PC-9 (cell line): Measurements from ENCODE around the gene KDM1B. TPM values are rescaled to one million over a fixed set of nuclear protein-coding genes. Genes with fewer than 3 reads are reported as not detected.

Experiments
- BruUV-seq: library from RNA; stranded (reverse); fragments of 400-500 nt; replicated peaks from 2 replicates; lab custom pipeline; 2021; lab: Mats Ljungman, UMichigan
- CTCF ChIA-PET: fragments of 300-600 bp; sonication (Branson Sonifier 250); formaldehyde crosslinking; loops from one replicate; lab custom pipeline; 2022; ENCODE audit warnings: antibody characterized with exemption; lab: Charles Lee
- POLR2A ChIA-PET: fragments of 300-600 bp; sonication (Branson Sonifier 250); formaldehyde crosslinking; loops from one replicate; lab custom pipeline; 2022; ENCODE audit warnings: antibody characterized with exemption; ENCODE audit not compliant: unreplicated experiment; lab: Charles Lee
- DNase-seq, 2 experiments: peaks; one replicate each; pipeline versions ENCODE4 v3.0.0 to v3.0.0-alpha.2; 2015 to 2022; ENCODE audit warnings: mixed read lengths in 1 of 2
- H2AFZ ChIP-seq: fragments of 200-600 bp; sonication (generic); 2 replicates; pipeline ENCODE4 v1.8.1; 2017; ENCODE audit warnings: antibody characterized with exemption
- H3F3A ChIP-seq: fragments of 200-600 bp; sonication (generic); 2 replicates; pipeline ENCODE4 v1.8.1; 2017; ENCODE audit warnings: antibody characterized with exemption, mild to moderate bottlenecking, low read depth; ENCODE audit not compliant: insufficient read depth
- H3K27ac ChIP-seq: fragments of 200-600 bp; sonication (generic); 2 replicates; pipeline ENCODE4 v1.6.1; 2016; ENCODE audit warnings: mixed run types
- H3K27me3 ChIP-seq: fragments of 200-600 bp; sonication (generic); 2 replicates; pipeline ENCODE4 v1.6.1; 2016; ENCODE audit warnings: low read depth, mixed run types; ENCODE audit not compliant: insufficient read depth
- H3K36me3 ChIP-seq: fragments of 200-600 bp; sonication (generic); 2 replicates; pipeline ENCODE4 v1.6.1; 2016; ENCODE audit warnings: low read depth, mixed run types
- H3K4me1 ChIP-seq: fragments of 200-600 bp; sonication (generic); replicated peaks from 2 replicates; pipeline ENCODE4 v1.6.1; 2016; ENCODE audit warnings: mixed run types; ENCODE audit not compliant: insufficient read depth
- H3K4me2 ChIP-seq: fragments of 200-600 bp; sonication (generic); 2 replicates; pipeline ENCODE4 v1.6.1; 2017; ENCODE audit warnings: mixed run types
- H3K4me3 ChIP-seq: fragments of 200-600 bp; sonication (generic); 2 replicates; pipeline ENCODE4 v1.6.1; 2016; ENCODE audit warnings: mixed run types
- H3K79me2 ChIP-seq: fragments of 200-600 bp; sonication (generic); 2 replicates; pipeline ENCODE4 v1.6.1; 2017; ENCODE audit warnings: low read depth, mixed run types
- H3K9me2 ChIP-seq: fragments of 200-600 bp; sonication (generic); 2 replicates; pipeline ENCODE4 v1.8.1; 2017; ENCODE audit warnings: mild to moderate bottlenecking; ENCODE audit not compliant: insufficient read depth
- H3K9me3 ChIP-seq: fragments of 200-600 bp; sonication (generic); 2 replicates; pipeline ENCODE4 v1.8.1; 2016; ENCODE audit warnings: low read depth; ENCODE audit not compliant: insufficient read depth
- H4K20me1 ChIP-seq: fragments of 200-600 bp; sonication (generic); 2 replicates; pipeline ENCODE4 v1.8.1; 2017; ENCODE audit not compliant: insufficient read depth
- CTCF ChIP-seq: fragments of 200-600 bp; sonication (generic); conservative IDR thresholded peaks from 2 replicates; pipeline ENCODE4 v1.6.1; 2017; ENCODE audit warnings: mixed run types, antibody characterized with exemption, mild to moderate bottlenecking, moderate library complexity
- EZH2 ChIP-seq: fragments of 200-600 bp; sonication (generic); IDR thresholded peaks from 2 replicates; pipeline ENCODE4 v1.8.0; 2017; ENCODE audit warnings: antibody characterized with exemption, low read depth
- intact Hi-C: fragments of 100-400 bp; cut with micrococcal nuclease; formaldehyde crosslinking; loops from one replicate; pipeline ENCODE4 v1.10.0; 2022; ENCODE audit not compliant: unreplicated experiment
- total RNA-seq: library from RNA; stranded (reverse); gene quantifications from 2 replicates; pipeline ENCODE4 v1.2.3, GENCODE V29; 2021

Gene KDM1B
- total RNA-seq, 1 experiment from 2014 or later: 21.5 TPM

DNA sequence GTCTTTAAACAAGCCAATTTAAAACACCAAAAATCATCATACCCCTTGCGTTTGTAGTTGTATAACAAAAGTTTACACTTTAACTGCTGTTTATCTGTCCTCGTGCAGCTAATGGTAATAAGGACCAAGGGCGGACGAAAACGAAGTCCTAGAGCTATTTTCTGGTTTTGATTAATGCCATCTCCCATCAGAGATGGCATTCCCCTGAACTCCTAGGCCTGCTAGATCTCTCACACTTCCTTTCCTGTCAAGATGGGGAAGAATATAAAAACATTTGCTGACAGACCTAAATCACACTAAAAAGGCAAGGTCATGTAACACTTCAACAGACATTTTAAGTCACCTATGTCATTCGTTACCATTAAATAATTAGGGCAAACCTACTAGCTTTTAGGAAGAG is 99.6 kb downstream of the KDM1B start:
- TF ChIP-seq EZH2 (no peak), CTCF (no peak)
- BruUV-seq: TSS peak; percentile 1
- DNase-seq: no peak
- Histone ChIP-seq H3K27me3 (no peaks in the 10 kb centered on the region), H3K9me3 (no peaks in the 10 kb centered on the region), H4K20me1 (peaks cover 11% of the 10 kb centered on the region), H3K4me2 (no peak overlapping the region), H3K4me3 (no peak overlapping the region), H3K4me1 (peaks cover 5% of the 10 kb centered on the region), H2AFZ (no peak overlapping the region), H3K9me2 (no peaks in the 10 kb centered on the region), H3F3A (peaks cover 11% of the 10 kb centered on the region), H3K36me3 (peaks cover 50% of the 10 kb centered on the region), H3K27ac (no peak overlapping the region), H3K79me2 (peaks cover 90% of the 10 kb centered on the region)
- ChIA-PET CTCF (no interaction called here), POLR2A (no interaction called here)
- intact Hi-C loops: no loop called here

- Histone ChIP-seq H3K79me2 (peaks cover 92% of the 10 kb centered on the region), H3K9me3 (no peaks in the 10 kb centered on the region), H3K27ac (peak overlapping the region; percentile 64), H3K9me2 (no peaks in the 10 kb centered on the region), H3K4me3 (0 out of 2 replicates have a peak overlapping the region, but pooled peaks have one; percentile 46), H3K36me3 (peaks cover 46% of the 10 kb centered on the region), H2AFZ (no peak overlapping the region), H3K27me3 (no peaks in the 10 kb centered on the region), H3K4me1 (peaks cover 35% of the 10 kb centered on the region), H3F3A (peaks cover 22% of the 10 kb centered on the region), H3K4me2 (peak overlapping the region; percentile 96), H4K20me1 (peaks cover 43% of the 10 kb centered on the region)
- POLR2A ChIA-PET: no interaction called here
- no TSS peak for BruUV-seq
- no peak for TF ChIP-seq CTCF
- TF ChIP-seq EZH2: no peak
- CTCF ChIA-PET: interaction anchor here (0.6 kb wide), 2 partner anchors 273 to 720 kb away, joined by 7 to 11 read pairs; partner anchors contain the start of gene KIF13A
- intact Hi-C loops: loop anchor here (1.0 to 5.0 kb wide), 2 partner anchors 172 to 244 kb away; no protein-coding TSS in a partner anchor
- DNase-seq: peak in 1 of 2 experiments; percentile 40
These were observed 104.6 kb downstream of the KDM1B start for GRCh38 chr6:18259675-18260447.

GRCh38 chr6:18260448-18261106 is 105.4 kb downstream of the KDM1B start:
- H3K36me3 ChIP-seq: peaks cover 39% of the 10 kb centered on the region
- peaks cover 22% of the 10 kb centered on the region for H3F3A ChIP-seq
- peak overlapping the region; percentile 46; the same call in 1 of the 2 replicates for H3K4me3 ChIP-seq
- peak; percentile 76 to 79 for DNase-seq
- H3K79me2 ChIP-seq: peaks cover 85% of the 10 kb centered on the region
- no peaks in the 10 kb centered on the region for H3K9me3 ChIP-seq
- peaks cover 43% of the 10 kb centered on the region for H4K20me1 ChIP-seq
- POLR2A ChIA-PET: no interaction called here
- no peaks in the 10 kb centered on the region for H3K9me2 ChIP-seq
- CTCF ChIA-PET: interaction anchor here (0.6 kb wide), 2 partner anchors 78 to 273 kb away, joined by 3 to 7 read pairs; partner anchors contain the start of gene KIF13A
- TF ChIP-seq CTCF (no peak), EZH2 (no peak)
- H2AFZ ChIP-seq: no peak overlapping the region
- no TSS peak for BruUV-seq
- peak overlapping the region; percentile 96 for H3K4me2 ChIP-seq
- H3K27me3 ChIP-seq: no peaks in the 10 kb centered on the region
- intact Hi-C loops: loop anchor here (1.0 to 5.0 kb wide), 2 partner anchors 172 to 244 kb away; no protein-coding TSS in a partner anchor
- peaks cover 41% of the 10 kb centered on the region for H3K4me1 ChIP-seq
- H3K27ac ChIP-seq: peak overlapping the region; percentile 64
